T1000 (cell line): Measurements from ENCODE around the gene C1orf232.

Experiments
- DNase-seq: peaks from one replicate; lab custom pipeline; 2025; ENCODE audit warnings: mixed read lengths; lab: John Stamatoyannopoulos, UW

C1orf232 gene

GRCh38 chr1:26168410-26169197 is at the start of gene C1orf232:
TSS of gene C1orf232 (minus strand) at chr1:26168963. CDS start at chr1:26168499, 464 bp downstream.
- DNase-seq: no peak

DNA sequence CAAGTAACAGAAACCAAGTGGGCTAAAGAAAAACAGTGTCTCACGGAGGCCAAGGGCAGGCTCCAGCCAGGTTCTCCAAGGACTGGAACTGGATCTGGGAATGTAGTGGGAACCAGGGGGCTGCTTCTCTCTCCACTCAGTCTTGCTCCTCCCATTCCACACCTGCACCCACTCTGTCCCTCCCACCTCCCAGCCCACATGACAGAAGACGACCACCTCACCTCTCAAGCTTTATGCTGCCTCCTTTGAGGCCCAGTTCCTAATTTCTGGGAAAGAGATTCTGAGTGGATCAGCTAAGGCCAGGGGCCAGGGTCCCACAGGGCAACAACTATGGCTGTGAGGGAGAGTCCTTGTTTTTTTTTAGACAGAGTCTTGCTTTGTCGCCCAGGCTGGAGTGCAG is 46.5 kb upstream of the C1orf232 start:
- no peak for DNase-seq

DNA sequence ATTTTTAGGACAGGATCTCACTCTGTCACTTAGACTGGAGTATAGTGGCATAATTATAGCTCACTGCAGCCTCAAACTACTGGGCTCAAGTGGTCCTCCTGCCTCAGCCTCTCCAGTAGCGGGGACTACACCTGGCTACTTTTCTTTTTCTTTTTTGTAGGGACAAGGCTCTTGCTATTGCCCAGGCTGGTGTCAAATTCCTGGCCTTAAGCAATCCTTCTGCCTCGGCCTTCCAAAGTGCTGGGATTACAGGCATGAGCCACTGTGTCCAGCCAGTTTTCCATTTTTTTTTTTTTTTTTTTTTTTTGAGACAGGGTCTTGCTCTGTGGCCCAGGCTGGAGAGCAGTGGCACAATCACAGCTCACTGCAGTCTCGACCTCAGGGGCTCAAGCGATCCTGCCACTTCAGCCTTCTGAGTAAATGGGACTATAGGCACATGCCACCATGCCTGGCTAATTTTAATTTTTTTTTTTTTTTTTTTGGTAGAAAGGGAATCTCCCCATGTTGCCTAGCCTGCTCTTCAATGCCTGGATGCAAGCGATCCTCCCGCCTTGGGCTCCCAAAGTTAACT is 44.7 kb upstream of the C1orf232 start:
- DNase-seq: no peak

DNA sequence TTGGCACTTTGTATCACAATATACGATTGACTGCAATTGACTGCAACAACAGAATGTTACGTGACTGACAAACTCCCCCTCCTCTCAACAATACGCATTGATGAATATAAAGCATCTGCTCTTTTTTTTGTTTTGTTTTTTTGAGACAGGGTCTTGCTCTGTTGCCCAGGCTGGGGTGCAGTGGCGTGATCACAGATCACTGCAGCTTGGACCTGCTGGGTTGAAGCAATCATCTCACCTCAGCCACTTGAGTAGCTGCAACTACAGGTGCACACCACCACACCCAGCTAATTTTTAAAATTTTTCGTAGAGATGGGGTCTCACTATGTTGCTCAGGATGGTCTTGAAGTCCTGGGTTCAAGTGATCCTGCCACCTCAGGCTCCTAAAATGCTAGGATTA is 44.0 kb upstream of the C1orf232 start:
- no peak for DNase-seq

DNA sequence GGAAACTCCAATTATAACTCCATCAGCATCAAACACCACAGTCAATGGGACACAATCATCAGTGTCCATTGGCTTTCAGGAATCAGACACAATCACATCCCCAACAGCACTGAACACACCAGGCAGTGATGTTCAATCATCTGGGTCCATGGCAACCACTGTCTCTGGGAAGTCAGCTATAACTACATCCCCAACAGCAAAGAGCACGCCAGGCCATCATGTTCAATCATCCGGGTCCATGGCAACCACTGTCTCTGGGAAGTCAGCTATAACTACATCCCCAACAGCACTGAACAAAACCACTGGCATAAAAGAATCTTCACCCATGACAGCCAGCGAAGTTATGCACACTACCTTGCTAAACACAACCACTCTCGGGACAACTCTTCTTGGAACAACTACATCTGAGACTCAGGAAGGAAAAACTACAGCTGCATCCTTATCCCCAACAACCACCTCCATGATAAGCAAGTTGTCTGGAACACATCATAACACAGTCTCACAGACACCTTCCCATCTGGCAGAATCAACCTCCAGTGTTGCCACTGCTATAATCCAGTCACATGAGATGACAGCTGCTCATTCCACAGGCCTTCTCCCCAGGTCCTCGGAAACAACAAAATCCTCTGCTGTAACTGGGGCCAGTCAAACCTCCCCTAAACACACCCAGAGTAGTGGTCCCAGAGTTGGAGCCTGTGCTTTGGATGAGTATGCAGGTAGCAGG is 41.5 kb upstream of the C1orf232 start:
- no peak for DNase-seq

GRCh38 chr1:26203642-26204318 is 35.0 kb upstream of the C1orf232 start:
- DNase-seq: no peak

DNA sequence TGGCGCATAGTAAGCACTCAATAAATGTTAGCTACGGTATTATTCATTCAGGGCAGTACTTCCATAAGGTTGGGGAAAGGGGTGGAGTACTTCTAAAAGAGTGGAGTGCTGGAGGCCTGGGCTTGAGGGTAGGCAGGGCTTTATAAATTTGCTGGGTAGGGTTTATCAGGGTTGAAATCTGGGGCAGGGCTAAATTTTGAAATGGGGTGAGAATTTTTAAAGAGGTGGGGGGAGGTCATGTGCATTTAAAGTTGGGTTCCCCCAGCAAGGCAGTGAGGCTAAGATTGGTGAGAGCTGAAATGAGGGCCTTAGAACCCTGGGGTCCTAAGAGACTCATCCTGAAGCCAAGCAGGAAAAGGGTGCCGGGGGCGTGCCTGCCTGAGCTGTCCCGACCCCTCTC is 31.6 kb upstream of the C1orf232 start:
- no peak for DNase-seq

DNA sequence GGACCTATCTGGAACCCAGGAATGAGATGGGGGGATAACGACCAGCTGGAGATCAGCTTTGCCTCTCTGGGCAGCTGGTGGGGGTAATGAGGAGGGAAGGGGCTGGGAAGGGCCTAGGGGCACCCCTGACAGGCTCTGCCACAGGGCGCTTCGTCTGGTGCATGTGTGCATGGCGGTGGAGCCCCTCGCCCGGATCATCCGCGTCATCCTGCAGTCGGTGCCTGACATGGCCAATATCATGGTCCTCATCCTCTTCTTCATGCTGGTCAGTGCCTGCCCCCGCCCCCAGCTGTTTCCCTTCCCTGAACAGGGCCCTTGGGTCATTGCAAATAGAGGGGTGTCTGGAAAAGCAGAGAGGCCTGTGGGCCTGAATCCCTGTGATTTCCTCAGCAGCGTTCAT is 29.1 kb upstream of the C1orf232 start:
- no peak for DNase-seq

DNA sequence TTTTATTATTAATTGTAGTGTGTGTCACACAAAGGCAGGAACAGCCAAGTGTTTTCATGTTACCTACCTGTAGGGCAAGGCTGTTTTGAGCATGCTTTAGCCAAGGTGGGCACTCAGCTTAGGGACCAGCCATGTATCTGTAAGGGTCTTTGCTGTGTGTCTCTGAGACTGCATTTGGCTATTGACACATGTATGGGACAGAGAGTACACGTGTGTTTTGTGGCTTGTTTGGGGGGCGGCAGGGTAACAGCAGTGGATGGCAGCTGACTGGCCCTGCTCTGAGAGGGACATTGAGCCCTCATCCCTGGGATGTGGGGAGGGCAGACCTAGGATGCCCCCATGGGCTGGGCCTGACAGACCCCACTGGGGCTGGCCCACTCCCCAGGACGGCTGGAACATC is 28.5 kb upstream of the C1orf232 start:
- DNase-seq: no peak

DNA sequence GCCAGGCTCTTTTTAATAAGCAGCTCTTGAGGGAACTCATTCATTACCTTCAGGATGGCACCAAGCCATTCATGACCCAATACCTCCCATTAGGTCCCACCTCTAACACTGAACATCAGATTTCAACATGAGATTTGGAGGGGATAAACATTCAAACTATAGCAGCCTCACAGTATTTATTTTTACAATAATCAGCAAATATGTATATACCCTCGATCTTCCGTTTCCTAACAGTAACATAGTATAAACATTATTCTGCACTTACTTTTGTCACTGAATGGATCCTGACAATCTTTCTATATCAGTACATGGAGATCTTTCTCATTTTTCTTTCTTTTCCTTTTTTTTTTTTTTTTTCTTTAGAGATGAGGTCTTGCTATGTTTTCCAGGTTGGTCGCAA is 27.0 kb upstream of the C1orf232 start:
- no peak for DNase-seq

DNA sequence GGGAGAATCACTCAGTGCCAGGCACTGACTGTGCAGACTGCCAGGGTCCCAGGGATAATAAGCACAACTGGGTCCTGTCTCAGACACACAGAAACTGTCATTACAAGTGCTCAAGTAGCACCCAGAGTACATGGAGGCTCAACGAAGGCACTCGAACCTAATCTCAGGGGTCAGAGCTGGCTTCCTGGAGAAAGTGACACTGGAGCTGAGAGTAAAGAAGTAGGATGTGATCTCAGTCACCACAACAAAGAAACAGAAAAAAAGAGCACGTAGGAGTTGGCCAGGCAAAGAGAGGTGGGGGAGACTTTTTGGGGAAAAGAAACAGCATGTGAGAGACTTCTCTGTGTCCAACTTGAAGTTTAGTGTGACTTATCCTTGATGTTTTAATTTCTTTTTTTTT is 23.0 kb upstream of the C1orf232 start:
- no peak for DNase-seq

DNA sequence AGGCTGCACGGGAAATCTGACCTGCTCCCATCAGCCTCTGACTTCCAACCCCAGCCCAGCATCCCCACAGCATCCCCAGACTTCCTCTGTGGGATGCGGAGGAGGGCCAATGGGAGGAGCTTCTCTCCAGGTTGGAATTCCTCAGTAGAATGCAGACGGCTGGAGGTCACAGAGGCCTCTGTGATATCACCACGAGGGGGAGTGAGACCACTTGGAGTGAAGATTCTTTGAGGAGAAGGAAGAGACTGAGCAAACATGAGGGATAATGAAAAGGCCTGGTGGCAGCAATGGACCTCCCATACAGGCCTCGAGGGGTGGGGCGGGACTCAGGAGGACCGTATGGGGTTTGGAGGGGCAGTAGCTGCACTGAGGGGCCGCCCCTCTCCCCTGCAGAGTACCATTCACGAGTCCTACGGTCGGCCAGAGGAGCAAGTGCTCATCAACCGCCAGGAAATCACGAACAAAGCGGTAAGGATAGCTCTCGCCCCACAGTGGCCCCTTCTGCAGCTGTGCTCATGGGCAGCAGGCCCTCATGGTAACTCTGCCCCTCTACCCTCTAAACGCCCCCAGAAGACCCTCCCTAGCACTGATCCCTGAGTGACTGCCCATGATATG is 21.7 kb upstream of the C1orf232 start, which contains the start of gene CATSPER4:
Gene CATSPER4 (plus strand): TSS at position 230 of the 615 bp plus-strand sequence. CDS start 26 bp downstream, at position 256.
- no peak for DNase-seq

- DNase-seq: no peak
These were observed 21.1 kb upstream of the C1orf232 start for GRCh38 chr1:26189751-26190275.

GRCh38 chr1:26189331-26189730 is 20.6 kb upstream of the C1orf232 start:
- DNase-seq: no peak

GRCh38 chr1:26188477-26188876 is 19.7 kb upstream of the C1orf232 start:
- DNase-seq: no peak

- DNase-seq: no peak
These were observed 19.1 kb upstream of the C1orf232 start for GRCh38 chr1:26187882-26188281.

GRCh38 chr1:26184883-26185282 is 16.1 kb upstream of the C1orf232 start:
- no peak for DNase-seq

- no peak for DNase-seq
These were observed 15.3 kb upstream of the C1orf232 start for GRCh38 chr1:26184086-26184485.

GRCh38 chr1:26182383-26182696 is 13.6 kb upstream of the C1orf232 start:
- DNase-seq: no peak

DNA sequence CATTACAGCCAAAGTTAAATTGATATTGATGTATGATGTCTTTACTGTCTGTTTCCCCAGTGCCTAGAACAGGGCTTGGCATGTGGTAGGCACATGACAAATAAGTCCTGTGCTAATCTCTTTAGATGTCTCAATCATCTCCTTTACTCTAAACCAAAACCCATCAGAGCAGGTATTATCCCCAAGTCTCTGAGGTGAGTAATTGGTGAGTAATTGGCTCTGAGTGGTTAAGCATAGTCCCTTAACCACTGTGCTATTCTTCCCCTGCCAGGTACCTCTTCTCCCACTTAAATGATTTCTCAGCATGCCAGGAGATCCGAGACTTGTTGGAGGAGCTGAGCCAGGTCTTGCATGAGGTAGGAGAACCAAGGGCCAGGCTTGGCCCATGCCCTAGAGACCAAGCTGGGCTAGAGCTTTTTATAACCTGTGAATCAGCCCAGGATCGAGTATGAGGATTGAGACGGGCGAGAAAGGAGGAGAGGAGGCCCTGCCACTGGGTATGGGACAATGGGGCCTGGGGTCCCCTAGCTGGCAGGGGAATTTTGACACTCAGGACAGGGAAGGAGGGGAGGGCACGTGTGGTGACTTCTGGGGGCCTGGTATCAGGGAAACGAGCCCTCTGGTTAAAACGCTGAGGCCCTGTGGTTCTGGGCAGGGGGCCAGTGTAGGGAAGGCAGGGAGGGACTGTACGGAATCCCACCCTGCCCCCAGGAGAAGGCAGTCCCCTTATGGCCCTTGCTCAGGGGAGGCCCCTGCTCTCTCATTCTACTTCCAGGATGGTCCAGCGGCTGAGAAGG is 13.0 kb upstream of the C1orf232 start:
- DNase-seq: no peak

GRCh38 chr1:26180010-26180506 is 11.3 kb upstream of the C1orf232 start:
- no peak for DNase-seq
